NB4 (cell line): ENCODE measurements around the gene BRSK2.

Experiments
- DNase-seq: peaks from one replicate; pipeline ENCODE4 v3.0.0; 2010; ENCODE audit warnings: low read depth
- H3K4me3 ChIP-seq: one replicate; pipeline ENCODE4 v1.5.1; 2011; ENCODE audit warnings: mild to moderate bottlenecking, low read depth, low read length, moderate library complexity
- CTCF ChIP-seq: IDR thresholded peaks from one replicate; pipeline ENCODE4 v1.5.1; 2012; ENCODE audit warnings: low read depth, low read length
- MAX ChIP-seq: IDR thresholded peaks from 2 replicates; pipeline ENCODE4 v1.6.1; 2011; ENCODE audit warnings: low read depth, low read length
- MYC ChIP-seq: IDR thresholded peaks from 2 replicates; pipeline ENCODE4 v1.6.1; 2011; ENCODE audit warnings: low read depth, low read length
- POLR2A ChIP-seq: IDR thresholded peaks from 2 replicates; pipeline ENCODE4 v1.6.1; 2011; ENCODE audit warnings: mild to moderate bottlenecking; ENCODE audit not compliant: insufficient read length; ENCODE audit errors: extremely low read depth

Gene BRSK2

GRCh38 chr11:1387961-1388762, 1.6 kb upstream of the BRSK2 start:
- no peak for DNase-seq
- no peak for TF ChIP-seq POLR2A
- TF ChIP-seq MYC = no peak
- TF ChIP-seq MAX = no peak
- TF ChIP-seq CTCF = no peak
- no peak overlapping the region for H3K4me3 ChIP-seq

GRCh38 chr11:1388763-1389102, 1.0 kb upstream of the BRSK2 start:
- TF ChIP-seq CTCF (no peak), MYC (no peak), POLR2A (no peak), MAX (no peak)
- no peak overlapping the region for H3K4me3 ChIP-seq
- no peak for DNase-seq

GRCh38 chr11:1389103-1389931, 417 bp upstream of the BRSK2 start:
- DNase-seq = no peak
- no peak overlapping the region for H3K4me3 ChIP-seq
- TF ChIP-seq MAX (no peak), CTCF (no peak), MYC (no peak), POLR2A (no peak)

DNA sequence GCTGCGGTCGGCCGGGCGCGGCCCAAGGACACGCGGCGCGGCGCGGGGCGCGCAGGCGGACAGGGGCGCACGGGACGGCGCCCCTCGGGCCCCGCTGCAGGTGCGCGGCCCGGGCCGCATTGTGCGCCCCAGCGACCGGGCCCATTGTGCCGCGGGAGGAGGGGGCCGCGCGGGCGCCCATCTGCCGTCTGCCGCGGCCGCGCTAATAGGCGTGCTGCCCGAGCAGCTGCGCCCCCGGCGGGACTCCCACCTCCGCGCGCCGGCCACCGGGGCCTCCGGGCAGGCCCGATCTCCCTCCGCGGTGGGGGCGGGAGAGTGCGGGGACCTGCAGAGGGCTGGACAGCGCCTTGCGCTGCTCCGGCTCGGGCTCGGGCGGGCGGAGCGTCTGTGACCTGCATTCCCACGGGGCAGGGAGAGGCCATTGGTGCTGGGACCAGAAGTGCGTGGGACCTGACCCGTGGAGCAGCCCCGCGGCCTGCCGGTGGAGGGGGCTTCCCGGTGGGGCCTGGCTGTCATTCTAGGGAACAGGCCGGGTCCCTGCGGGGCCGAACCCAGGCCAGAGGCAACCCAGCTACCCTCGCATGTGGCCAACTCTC, 933 bp downstream of the BRSK2 start:
- no peak for DNase-seq
- H3K4me3 ChIP-seq = no peak overlapping the region

More for the DNA sequence above, 933 bp downstream of the BRSK2 start:
- TF ChIP-seq POLR2A (no peak), MAX (no peak), MYC (no peak), CTCF (no peak)
